Measurements from ENCODE around the gene SNRPN.
"Not testable (repeated sequence)": the region's sequence is repeated elsewhere in the genome, so short reads cannot be mapped to it uniquely, and the experiment has no call there.

The SNRPN gene

GRCh38 chr15:24954783-24955530, at the start of gene SNRPN, which contains the start of gene SNURF:
Gene SNRPN, plus strand, starts transcription at chr15:24954987. Its CDS starts 19,467 bp downstream, at chr15:24974454.
Gene SNURF, plus strand, starts transcription at chr15:24954987. Its CDS starts 62 bp downstream, at chr15:24955049.
- peak; percentile 64 for DNase-seq

DNA sequence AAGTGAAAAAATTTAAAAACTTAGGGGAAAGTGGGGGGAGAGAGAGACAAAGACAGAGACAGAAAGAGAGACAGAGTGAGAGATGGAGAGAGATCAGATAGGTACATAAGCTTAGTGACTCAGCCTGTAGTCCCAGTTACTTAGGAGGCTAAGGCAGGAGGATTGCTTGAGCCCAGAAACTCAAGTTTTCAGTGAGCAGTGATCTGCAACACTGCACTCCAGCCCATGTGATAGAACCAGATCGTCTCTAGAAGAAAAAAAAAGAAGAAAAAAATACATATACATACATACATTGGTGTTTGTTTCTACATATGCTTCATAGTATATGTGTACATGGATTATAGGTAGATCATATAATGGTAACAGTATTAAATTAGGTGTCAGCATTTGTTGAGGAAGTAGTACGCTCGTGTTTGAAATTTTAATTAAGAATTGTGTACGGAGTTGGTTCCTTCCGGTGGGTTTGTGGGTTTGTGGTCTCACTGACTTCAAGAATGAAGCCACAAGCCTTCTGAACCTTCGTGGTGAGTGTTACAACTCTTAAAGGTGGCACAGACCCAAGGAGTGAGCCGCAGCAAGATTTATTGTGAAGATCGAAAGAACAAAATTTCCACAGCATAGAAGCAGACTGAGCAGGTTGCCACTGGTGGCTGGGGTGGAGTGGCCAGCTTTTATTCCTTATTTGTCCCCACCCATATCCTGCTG, 38.3 kb upstream of the SNRPN start:
- DNase-seq = peak; percentile 90

GRCh38 chr15:24917431-24917830, 37.4 kb upstream of the SNRPN start:
- DNase-seq = no peak

DNA sequence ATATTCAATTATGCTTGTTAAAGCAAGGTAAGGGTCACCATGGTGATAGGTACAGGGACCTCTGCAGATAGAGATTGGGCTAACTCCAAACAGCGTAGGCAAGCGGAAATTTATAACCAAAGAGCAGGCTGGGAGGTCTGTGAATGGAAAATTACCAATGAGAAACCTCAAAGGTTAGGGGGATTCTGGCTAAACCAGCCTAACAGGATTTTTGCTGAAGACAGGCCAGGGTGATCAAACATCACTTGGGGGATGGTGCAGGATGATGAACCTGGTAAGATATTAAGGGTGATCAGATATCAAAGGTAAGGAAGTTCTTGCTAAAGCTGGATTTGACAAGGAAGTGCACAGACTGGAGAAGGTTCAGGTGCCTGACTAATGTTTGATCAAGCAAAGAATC, 35.3 kb upstream of the SNRPN start:
- DNase-seq = no peak

- peak; percentile 31 for DNase-seq
Observed at GRCh38 chr15:24922781-24923180, 32.0 kb upstream of the SNRPN start.

DNA sequence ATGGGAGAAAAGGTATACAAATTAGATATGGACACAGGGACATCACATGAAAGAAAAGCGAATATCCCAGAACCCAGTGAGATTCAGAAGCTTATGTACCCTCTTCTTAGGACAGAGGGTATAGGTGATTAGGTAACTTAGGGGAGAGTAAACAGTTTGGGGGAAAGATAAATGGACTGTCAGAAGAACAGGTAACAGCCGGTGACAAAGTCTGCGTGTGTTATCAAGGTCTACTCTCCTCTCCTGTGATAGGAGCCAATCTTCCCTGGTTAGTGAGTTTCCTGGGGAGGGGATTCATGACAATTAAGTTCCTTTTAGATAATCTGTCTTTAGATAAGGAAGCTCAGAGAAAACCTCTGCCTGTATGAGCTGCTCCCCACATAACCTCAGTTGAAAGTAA, 30.6 kb upstream of the SNRPN start:
- no peak for DNase-seq

- DNase-seq = no peak
Observed at GRCh38 chr15:24924621-24925020, 30.2 kb upstream of the SNRPN start.

GRCh38 chr15:24931874-24932732, 22.7 kb upstream of the SNRPN start:
- not testable (repeated sequence) for DNase-seq

- no peak for DNase-seq
Observed at GRCh38 chr15:24933716-24934115, 21.1 kb upstream of the SNRPN start.

- not testable (repeated sequence) for DNase-seq
Observed at GRCh38 chr15:24938224-24938623, 16.6 kb upstream of the SNRPN start.

- DNase-seq = no peak
Observed at GRCh38 chr15:24940236-24940635, 14.6 kb upstream of the SNRPN start.

DNA sequence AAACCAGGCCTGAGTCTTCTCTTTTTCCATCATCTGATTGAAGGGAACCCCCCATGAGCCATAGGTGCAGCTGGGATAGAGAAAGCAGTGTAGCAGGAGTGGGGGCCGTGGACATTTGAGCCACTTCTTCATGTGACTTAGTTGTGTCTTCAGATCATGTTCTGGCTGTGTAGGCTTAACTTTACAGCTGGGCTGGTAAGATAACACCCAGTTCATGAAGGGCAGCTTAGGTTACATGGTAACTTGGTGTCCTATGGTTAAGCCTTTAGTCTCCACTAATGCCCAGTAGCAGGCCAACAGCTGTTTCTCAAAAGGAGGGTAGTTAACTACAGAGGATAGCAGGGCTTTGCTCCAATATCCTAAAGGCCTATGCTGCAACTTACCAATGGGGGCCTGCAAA, 11.4 kb upstream of the SNRPN start:
- no peak for DNase-seq

- DNase-seq = no peak
Observed at GRCh38 chr15:24944954-24945353, 9.8 kb upstream of the SNRPN start.

DNA sequence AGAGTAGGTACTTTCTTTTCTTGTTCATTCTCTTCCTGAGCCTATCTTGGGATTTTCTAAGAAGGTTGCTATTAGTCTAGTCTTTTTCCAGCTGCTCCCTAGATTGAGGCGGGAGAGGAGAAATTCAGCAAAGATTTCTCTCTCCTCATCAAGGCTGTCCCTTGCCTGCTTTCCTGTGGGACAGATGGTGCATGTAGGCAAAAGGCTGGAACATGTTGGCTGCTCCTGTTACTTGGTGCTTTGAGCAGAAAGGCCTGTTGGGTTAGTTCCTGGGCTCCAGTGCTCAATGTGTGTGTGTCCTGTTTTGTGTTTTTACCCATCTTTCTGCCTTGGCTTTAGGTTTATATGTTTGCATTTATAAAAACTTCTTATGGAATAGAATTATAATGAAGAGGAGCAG, 9.1 kb upstream of the SNRPN start:
- no peak for DNase-seq

DNA sequence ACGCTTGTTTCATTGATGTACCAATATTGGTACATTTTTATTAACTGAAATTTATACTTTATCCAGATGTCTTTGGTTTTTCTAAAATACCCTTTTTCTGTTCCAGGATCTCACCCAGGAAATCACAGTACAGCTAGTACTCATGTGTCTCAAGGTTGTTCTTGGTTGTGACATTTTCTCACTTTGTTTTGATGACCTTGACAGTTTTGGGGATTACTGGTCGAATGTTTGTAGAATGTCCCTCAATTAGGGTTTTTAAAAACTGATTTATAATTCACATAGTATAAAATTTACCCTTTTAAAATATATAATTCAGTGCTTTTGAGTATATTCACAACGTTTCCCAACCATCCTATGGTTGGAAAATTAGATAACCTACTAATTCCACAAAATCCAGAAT, 6.3 kb upstream of the SNRPN start:
- DNase-seq = no peak

- DNase-seq = no peak
Observed at GRCh38 chr15:24955531-24955921, 739 bp downstream of the SNRPN start.

- DNase-seq = peak; percentile 66
Observed at GRCh38 chr15:24956111-24956838, 1.5 kb downstream of the SNRPN start.

DNA sequence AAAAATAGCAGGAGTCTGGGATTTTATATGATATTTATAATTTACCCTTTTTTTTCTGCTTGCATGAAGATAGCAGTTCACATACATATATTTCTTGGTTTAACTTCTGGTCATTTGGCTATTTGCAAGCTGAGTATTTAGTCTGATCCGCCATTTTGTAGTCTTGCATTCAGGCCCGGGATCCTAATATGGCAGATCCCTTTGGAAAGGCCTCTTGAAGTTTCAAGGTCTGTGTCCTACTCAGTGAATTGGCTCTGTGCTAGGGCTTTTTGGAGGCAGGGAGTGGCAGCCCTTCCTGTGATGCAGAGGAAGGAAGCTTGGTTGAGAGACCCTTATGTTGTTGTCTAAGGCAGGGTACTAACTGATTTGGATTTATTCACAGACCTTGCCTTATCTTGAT, 2.9 kb downstream of the SNRPN start:
- DNase-seq = no peak

DNA sequence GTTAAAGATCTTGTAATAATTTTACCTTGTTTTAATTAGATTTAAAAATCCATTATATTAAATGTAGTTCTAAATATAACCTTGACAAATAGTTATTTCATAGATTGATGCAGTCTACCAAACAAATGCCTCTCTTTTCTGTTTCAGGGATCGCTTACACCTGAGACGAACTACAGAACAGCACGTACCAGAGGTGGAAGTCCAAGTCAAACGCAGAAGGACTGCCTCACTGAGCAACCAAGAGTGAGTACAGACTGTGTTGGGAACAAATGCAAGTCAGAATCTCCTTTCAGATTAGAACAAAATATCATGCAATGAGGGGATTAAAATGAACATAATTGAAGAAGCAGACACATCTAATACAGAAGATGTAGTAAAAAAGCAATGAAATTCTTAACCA, 7.2 kb downstream of the SNRPN start:
- no peak for DNase-seq

DNA sequence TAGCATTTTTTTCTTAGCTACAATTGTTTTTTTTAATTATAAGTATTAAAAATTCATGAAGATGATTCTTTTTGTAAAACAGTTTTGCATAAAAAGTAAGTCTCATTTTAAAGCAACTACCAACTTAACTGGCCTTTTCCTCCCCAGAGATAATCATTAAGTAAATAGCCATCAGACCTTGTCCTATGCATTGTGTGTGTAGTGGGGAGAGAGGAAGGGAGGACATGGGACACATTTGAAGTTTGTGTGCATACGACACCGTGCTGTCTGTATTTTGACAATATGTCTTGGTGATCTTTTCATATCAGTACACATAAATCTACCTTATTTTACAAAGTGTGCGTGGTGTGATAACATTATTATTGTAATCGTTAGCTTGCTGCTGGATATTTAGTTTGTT, 8.1 kb downstream of the SNRPN start:
- no peak for DNase-seq

DNA sequence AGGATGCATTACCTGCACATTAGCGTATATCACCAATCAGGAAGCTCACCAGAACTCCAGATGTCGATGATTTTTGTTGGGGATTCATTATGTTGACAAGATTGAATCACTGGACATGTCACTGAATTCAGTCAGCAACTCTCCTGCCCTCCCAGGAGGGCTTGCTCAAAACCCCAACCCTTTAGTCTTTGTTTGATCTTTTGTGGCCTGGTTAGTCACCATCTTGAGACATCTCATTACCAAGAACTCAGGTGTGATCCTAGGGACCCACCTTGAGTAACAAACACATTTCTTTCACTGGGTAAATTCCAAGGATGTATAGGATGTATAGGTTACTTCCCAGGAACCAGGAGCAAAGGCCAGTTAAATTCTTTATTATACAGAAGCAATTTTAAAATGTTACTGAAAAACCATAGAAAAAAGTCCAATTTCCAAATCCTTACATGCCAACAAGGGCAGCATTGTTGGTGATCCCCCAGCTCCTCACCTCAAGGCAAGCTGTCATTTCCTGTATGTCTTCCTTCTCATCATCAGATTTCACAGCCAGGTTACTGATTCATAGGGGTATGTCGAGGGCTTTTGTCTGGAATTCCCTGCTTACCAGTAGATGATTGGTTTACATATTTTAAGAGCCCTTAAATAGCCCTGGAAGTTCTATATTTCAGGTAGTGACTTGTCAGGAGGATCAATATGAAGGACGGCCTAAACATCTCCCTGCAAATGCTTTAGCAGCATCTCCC, 11.7 kb downstream of the SNRPN start:
- no peak for DNase-seq

- DNase-seq = no peak
Observed at GRCh38 chr15:24971052-24971451, 16.3 kb downstream of the SNRPN start.
